K562 (cell line): ENCODE data around the gene KATNB1. TPM values are rescaled to one million over a fixed set of nuclear protein-coding genes. Genes with fewer than 3 reads are reported as not detected.

Experiments used
- ARID4B ChIP-seq: sonication (generic); formaldehyde crosslinking; IDR thresholded peaks from 2 replicates; pipeline ENCODE4 v1.8.0; 2022; ENCODE audit warnings: mild to moderate bottlenecking, missing genetic modification reagents
- ASH1L ChIP-seq: fragments of 450-650 bp; IDR thresholded peaks from 2 replicates; pipeline ENCODE4 v1.6.1; 2018; ENCODE audit warnings: borderline replicate concordance, mild to moderate bottlenecking, low read depth; ENCODE audit not compliant: partially characterized antibody
- BACH1 ChIP-seq: fragments of 200-800 bp; sonication (Bioruptor generic); IDR thresholded peaks from 2 replicates; pipeline ENCODE4 v1.6.1; 2016; ENCODE audit warnings: missing genetic modification characterization, missing compliant biosample characterization
- BDP1 ChIP-seq: IDR thresholded peaks from 3 replicates; pipeline ENCODE4 v1.6.1; 2011; ENCODE audit not compliant: insufficient read length, insufficient read depth
- CHD2 ChIP-seq: IDR thresholded peaks from 2 replicates; pipeline ENCODE4 v1.6.1; 2011; ENCODE audit warnings: low read depth, low read length
- CSDE1 ChIP-seq, 2 experiments: fragments of 450-650 bp; IDR thresholded peaks; 2 replicates each; pipeline ENCODE4 v1.6.1; 2016; ENCODE audit warnings: mild to moderate bottlenecking in 1 of 2
- DLX4 ChIP-seq: fragments of 250-450 bp; sonication (Bioruptor Pico); IDR thresholded peaks from 2 replicates; pipeline ENCODE4 v1.6.1; 2021; ENCODE audit warnings: mild to moderate bottlenecking
- HDAC6 ChIP-seq: IDR thresholded peaks from 2 replicates; pipeline ENCODE4 v1.6.1; 2012; ENCODE audit warnings: low read depth, mild to moderate bottlenecking, control low read depth, inconsistent platforms, low read length, moderate library complexity
- MAFG ChIP-seq: fragments of 450-650 bp; conservative IDR thresholded peaks from 2 replicates; pipeline ENCODE4 v1.6.1; 2016; ENCODE audit warnings: missing genetic modification characterization, missing compliant biosample characterization
- MXI1 ChIP-seq: IDR thresholded peaks from 2 replicates; pipeline ENCODE4 v1.6.1; 2011; ENCODE audit warnings: low read depth, mild to moderate bottlenecking, improper control_type of control experiment, low read length
- MYC ChIP-seq, 2 experiments: fragments of 250-450 bp in 1 of 2; sonication (Bioruptor Pico) in 1 of 2; IDR thresholded peaks; 2 replicates each; pipeline versions ENCODE4 v1.5.1 to v1.6.1; 2012 to 2021; ENCODE audit warnings: low read depth in 2 of 2, borderline replicate concordance in 1 of 2, improper control_type of control experiment in 1 of 2, low read length in 1 of 2, mild to moderate bottlenecking in 1 of 2, moderate library complexity in 1 of 2
- MYNN ChIP-seq, 2 experiments: sonication (generic); formaldehyde crosslinking in 1 of 2; IDR thresholded peaks; 2 replicates each; pipeline versions ENCODE4 v1.5.0 to v1.6.1; 2016 to 2020; ENCODE audit warnings: antibody characterized with exemption in 1 of 2, missing genetic modification reagents in 1 of 2
- RBM22 ChIP-seq: fragments of 200-400 bp; formaldehyde crosslinking; IDR thresholded peaks from 2 replicates; pipeline ENCODE4 v1.6.1; 2018; ENCODE audit warnings: low read length, low read depth; ENCODE audit not compliant: poor library complexity, severe bottlenecking
- RFX5 ChIP-seq: IDR thresholded peaks from 2 replicates; pipeline ENCODE4 v1.6.1; 2011; ENCODE audit warnings: low read depth, mild to moderate bottlenecking, improper control_type of control experiment, low read length
- TCF3 ChIP-seq: sonication (generic); formaldehyde crosslinking; IDR thresholded peaks from 2 replicates; pipeline ENCODE4 v1.4.0; 2020; ENCODE audit warnings: mild to moderate bottlenecking, missing genetic modification reagents
- ZKSCAN1 ChIP-seq: fragments of 150-350 bp; IDR thresholded peaks from 2 replicates; pipeline ENCODE4 v1.6.1; 2016; ENCODE audit warnings: low read depth, low read length
- ZNF717 ChIP-seq: fragments of 250-450 bp; sonication (Bioruptor Pico); IDR thresholded peaks from 2 replicates; pipeline ENCODE4 v1.5.0; 2021
- ZNF778 ChIP-seq: fragments of 450-650 bp; formaldehyde crosslinking; IDR thresholded peaks from 2 replicates; pipeline ENCODE4 v1.4.0; 2020; ENCODE audit warnings: mild to moderate bottlenecking, moderate library complexity
- ZNF780A ChIP-seq: fragments of 250-450 bp; sonication (Bioruptor Pico); IDR thresholded peaks from 2 replicates; pipeline ENCODE4 v1.5.0; 2021; ENCODE audit warnings: mild to moderate bottlenecking
- polyA plus RNA-seq, 8 experiments: library from polyadenylated mRNA; depleted of rRNA in 4 of 8; stranded (reverse) in 5 of 8; unstranded in 3 of 8; fragments of >200 nt; fragmentation: Nextera tagmentation in 2 of 8; fragmentation: Illumina TruSeq in 1 of 8; extraction: Ambion mirVana in 2 of 8; extraction: Trizol in 1 of 8; gene quantifications; 2 replicates each; pipeline versions ENCODE4 v1.2.1 to v1.2.3, GENCODE V29; 2011 to 2014; ENCODE audit warnings: inconsistent platforms in 1 of 8, missing spikeins in 1 of 8
- total RNA-seq, 7 experiments: library from RNA; depleted of rRNA in 6 of 7; stranded (reverse); fragments of >200 nt in 6 of 7; fragmentation: Illumina TruSeq in 2 of 7; extraction: Trizol in 2 of 7; gene quantifications; 2 replicates each; pipeline versions ENCODE4 v1.2.1 to v1.2.3, GENCODE V29; 2011 to 2021; ENCODE audit warnings: low replicate concordance in 1 of 7
- TF ChIP-seq, protein P1 (sequence below), 2 experiments: IDR thresholded peaks in 1 of 2; conservative IDR thresholded peaks in 1 of 2; 2 replicates each; pipeline ENCODE4 v1.6.1; 2016; ENCODE audit warnings: low read depth in 2 of 2, mild to moderate bottlenecking in 1 of 2, missing compliant biosample characterization in 1 of 2, missing genetic modification characterization in 1 of 2, moderate library complexity in 1 of 2

The KATNB1 gene
- total and polyA plus RNA-seq, 9 of the 15 experiments (the other 6 are each of a cell fraction or from before 2014, with no cell fraction given), result 1.2 to 52.6 (median 21.9) TPM

- TF ChIP-seq ZNF778 (no peak), RFX5 (no peak), ZKSCAN1 (peak; percentile 80), CSDE1 (IDR thresholded peaks at IDR 0.05) (peak in 1 of 2 experiments; percentile 29; a peak in 1 of 4 replicates), CHD2 (no peak), TCF3 (CRISPR knock-in tag) (peak; percentile 100), BDP1 (no peak), ZNF717 (CRISPR knock-in tag) (no peak), MXI1 (peak; percentile 73; the same call in 1 of the 2 replicates), DLX4 (CRISPR knock-in tag) (no peak), BACH1 (tag) (peak; percentile 94), RBM22 (no peak), MAFG (tag) (no peak; the same call in 1 of the 2 replicates), MYC (IDR thresholded peaks at IDR 0.05; ENCODE audit: low read depth, low read length) (peak; percentile 91), MYC (CRISPR knock-in tag; IDR thresholded peaks at IDR 0.05; ENCODE audit: borderline replicate concordance, low read depth) (no peak), MYNN (IDR thresholded peaks at IDR 0.05) (peak; percentile 93), MYNN (CRISPR knock-in tag; IDR thresholded peaks at IDR 0.05) (no peak), ARID4B (0 out of 2 replicates have a peak, but pooled peaks have one; percentile 34), ASH1L (no peak), ZNF780A (CRISPR knock-in tag) (no peak), HDAC6 (no peak)
- TF ChIP-seq, protein P1, sequence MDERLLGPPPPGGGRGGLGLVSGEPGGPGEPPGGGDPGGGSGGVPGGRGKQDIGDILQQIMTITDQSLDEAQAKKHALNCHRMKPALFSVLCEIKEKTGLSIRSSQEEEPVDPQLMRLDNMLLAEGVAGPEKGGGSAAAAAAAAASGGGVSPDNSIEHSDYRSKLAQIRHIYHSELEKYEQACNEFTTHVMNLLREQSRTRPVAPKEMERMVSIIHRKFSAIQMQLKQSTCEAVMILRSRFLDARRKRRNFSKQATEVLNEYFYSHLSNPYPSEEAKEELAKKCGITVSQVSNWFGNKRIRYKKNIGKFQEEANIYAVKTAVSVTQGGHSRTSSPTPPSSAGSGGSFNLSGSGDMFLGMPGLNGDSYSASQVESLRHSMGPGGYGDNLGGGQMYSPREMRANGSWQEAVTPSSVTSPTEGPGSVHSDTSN (CRISPR knock-in tag; IDR thresholded peaks at IDR 0.05; ENCODE audit: low read depth), result no peak
- TF ChIP-seq, protein P1 (tag; conservative IDR thresholded peaks at IDR 0.05; ENCODE audit: low read depth), result peak; percentile 69
These were observed 45.6 kb upstream of the KATNB1 start (continued) for GRCh38 chr16:57689762-57690558.
